ENCODE data around the gene NME7. TPM values are rescaled to one million over a fixed set of nuclear protein-coding genes. Genes with fewer than 3 reads are reported as not detected.

The NME7 gene
- total RNA-seq, 1 donor from 2014 or later: 60.6 TPM

GRCh38 chr1:169236880-169237279, 130.7 kb downstream of the NME7 start:
- Histone ChIP-seq H3F3A (ENCODE audit: low read depth) (no peaks in the 10 kb centered on the region), H4K20me1 (ENCODE audit: low read depth) (no peaks in the 10 kb centered on the region), H3K36me3 (no peaks in the 10 kb centered on the region), H3K9ac (no peak overlapping the region), H3K4me2 (no peak overlapping the region), H3K4me1 (peaks cover 8% of the 10 kb centered on the region), H3K9me3 (ENCODE audit: low read depth) (no peaks in the 10 kb centered on the region), H3K27ac (no peak overlapping the region), H2AFZ (replicated peaks) (no peak overlapping the region), H3K79me2 (ENCODE audit: low read depth) (no peaks in the 10 kb centered on the region), H3K4me3 (no peak overlapping the region), H3K27me3 (no peaks in the 10 kb centered on the region)
- DNase-seq (ENCODE audit: low spot score): no peak
- Mint-ChIP-seq H3K36me3 (no peaks in the 10 kb centered on the region), H3K4me3 (no peak overlapping the region), H3K27ac (no peak overlapping the region), H3K4me1 (peaks cover 2% of the 10 kb centered on the region), H3K9me3 (no peaks in the 10 kb centered on the region), H3K27me3 (ENCODE audit: insufficient read depth, low read depth) (no peaks in the 10 kb centered on the region)
- TF ChIP-seq, protein P1, sequence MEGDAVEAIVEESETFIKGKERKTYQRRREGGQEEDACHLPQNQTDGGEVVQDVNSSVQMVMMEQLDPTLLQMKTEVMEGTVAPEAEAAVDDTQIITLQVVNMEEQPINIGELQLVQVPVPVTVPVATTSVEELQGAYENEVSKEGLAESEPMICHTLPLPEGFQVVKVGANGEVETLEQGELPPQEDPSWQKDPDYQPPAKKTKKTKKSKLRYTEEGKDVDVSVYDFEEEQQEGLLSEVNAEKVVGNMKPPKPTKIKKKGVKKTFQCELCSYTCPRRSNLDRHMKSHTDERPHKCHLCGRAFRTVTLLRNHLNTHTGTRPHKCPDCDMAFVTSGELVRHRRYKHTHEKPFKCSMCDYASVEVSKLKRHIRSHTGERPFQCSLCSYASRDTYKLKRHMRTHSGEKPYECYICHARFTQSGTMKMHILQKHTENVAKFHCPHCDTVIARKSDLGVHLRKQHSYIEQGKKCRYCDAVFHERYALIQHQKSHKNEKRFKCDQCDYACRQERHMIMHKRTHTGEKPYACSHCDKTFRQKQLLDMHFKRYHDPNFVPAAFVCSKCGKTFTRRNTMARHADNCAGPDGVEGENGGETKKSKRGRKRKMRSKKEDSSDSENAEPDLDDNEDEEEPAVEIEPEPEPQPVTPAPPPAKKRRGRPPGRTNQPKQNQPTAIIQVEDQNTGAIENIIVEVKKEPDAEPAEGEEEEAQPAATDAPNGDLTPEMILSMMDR (IDR thresholded peaks at IDR 0.05): no peak
- TF ChIP-seq EZH2 (IDR thresholded peaks at IDR 0.05): no peak
- no peak for TF ChIP-seq EZH2phosphoT487 (IDR thresholded peaks at IDR 0.05)

GRCh38 chr1:169236143-169236542, 131.5 kb downstream of the NME7 start:
- Histone ChIP-seq H3K4me1 (peaks cover 7% of the 10 kb centered on the region), H3F3A (ENCODE audit: low read depth) (no peaks in the 10 kb centered on the region), H2AFZ (replicated peaks) (no peak overlapping the region), H4K20me1 (ENCODE audit: low read depth) (no peaks in the 10 kb centered on the region), H3K27me3 (no peaks in the 10 kb centered on the region), H3K9ac (no peak overlapping the region), H3K4me3 (no peak overlapping the region), H3K27ac (no peak overlapping the region), H3K4me2 (no peak overlapping the region), H3K79me2 (ENCODE audit: low read depth) (no peaks in the 10 kb centered on the region), H3K9me3 (ENCODE audit: low read depth) (no peaks in the 10 kb centered on the region), H3K36me3 (no peaks in the 10 kb centered on the region)
- no peak overlapping the region for H3K4me3 Mint-ChIP-seq
- H3K27me3 Mint-ChIP-seq (ENCODE audit: insufficient read depth, low read depth): no peaks in the 10 kb centered on the region
- TF ChIP-seq, protein P1 (IDR thresholded peaks at IDR 0.05): no peak
- TF ChIP-seq EZH2 (IDR thresholded peaks at IDR 0.05) (no peak), EZH2phosphoT487 (IDR thresholded peaks at IDR 0.05) (no peak)
- H3K4me1 Mint-ChIP-seq: peaks cover under 1% of the 10 kb centered on the region
- H3K36me3 Mint-ChIP-seq: no peaks in the 10 kb centered on the region
- H3K27ac Mint-ChIP-seq: no peak overlapping the region
- no peak for DNase-seq (ENCODE audit: low spot score)
- H3K9me3 Mint-ChIP-seq: no peaks in the 10 kb centered on the region

DNA sequence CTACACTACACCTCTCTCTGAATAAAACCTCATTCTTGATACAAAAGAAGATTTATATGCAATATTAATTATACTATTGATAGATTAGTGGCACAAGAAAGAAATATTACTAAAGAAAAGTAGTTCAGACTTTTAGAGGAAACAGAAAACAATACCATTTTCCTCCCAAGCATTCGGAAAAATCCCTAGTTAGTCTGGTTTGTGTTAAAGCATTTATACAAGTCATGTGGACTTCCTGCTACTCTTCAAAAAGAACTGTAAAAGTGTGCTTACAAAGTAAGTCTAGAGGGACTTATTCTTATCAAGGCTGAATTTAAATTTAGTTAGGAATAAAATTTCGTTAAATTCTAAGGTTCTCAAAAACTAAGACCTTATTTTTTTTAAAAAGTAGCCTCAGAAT, 132.0 kb downstream of the NME7 start:
- Mint-ChIP-seq H3K4me3 (no peak overlapping the region), H3K36me3 (no peaks in the 10 kb centered on the region)
- H3K79me2 ChIP-seq (ENCODE audit: low read depth): no peaks in the 10 kb centered on the region

More for the DNA sequence above, 132.0 kb downstream of the NME7 start:
- H4K20me1 ChIP-seq (ENCODE audit: low read depth): no peaks in the 10 kb centered on the region
- H3K9me3 Mint-ChIP-seq: no peaks in the 10 kb centered on the region
- H3K27me3 Mint-ChIP-seq (ENCODE audit: insufficient read depth, low read depth): no peaks in the 10 kb centered on the region
- no peak for DNase-seq (ENCODE audit: low spot score)
- no peaks in the 10 kb centered on the region for H3K4me1 Mint-ChIP-seq
- H2AFZ ChIP-seq (replicated peaks): no peak overlapping the region
- H3K9me3 ChIP-seq (ENCODE audit: low read depth): no peaks in the 10 kb centered on the region
- no peak for TF ChIP-seq EZH2 (IDR thresholded peaks at IDR 0.05)
- TF ChIP-seq EZH2phosphoT487 (IDR thresholded peaks at IDR 0.05): no peak
- TF ChIP-seq, protein P1 (IDR thresholded peaks at IDR 0.05): no peak
- no peak overlapping the region for H3K4me2 ChIP-seq
- no peaks in the 10 kb centered on the region for H3F3A ChIP-seq (ENCODE audit: low read depth)
- no peak overlapping the region for H3K27ac Mint-ChIP-seq
- H3K27ac ChIP-seq: no peak overlapping the region
- no peak overlapping the region for H3K9ac ChIP-seq
- H3K36me3 ChIP-seq: no peaks in the 10 kb centered on the region
- H3K4me3 ChIP-seq: no peak overlapping the region
- H3K27me3 ChIP-seq: no peaks in the 10 kb centered on the region
- H3K4me1 ChIP-seq: peaks cover 2% of the 10 kb centered on the region
